HG03103 (cell line): ENCODE results near the gene GNRHR.
"Not testable (repeated sequence)": the region's sequence is repeated elsewhere in the genome, so short reads cannot be mapped to it uniquely, and the experiment has no call there.

Experiments
- ATAC-seq: cut with Tn5 transposase; IDR thresholded peaks from one replicate; pipeline ENCODE4 v1.9.1; 2021; ENCODE audit warnings: low read depth; ENCODE audit not compliant: unreplicated experiment

GNRHR gene

GRCh38 chr4:67730511-67730910 is 23.7 kb downstream of the GNRHR start:
- ATAC-seq: not testable (repeated sequence)

GRCh38 chr4:67727124-67727850 is 26.9 kb downstream of the GNRHR start:
- no peak for ATAC-seq

- no peak for ATAC-seq
These were observed 28.2 kb downstream of the GNRHR start for GRCh38 chr4:67725981-67726380.

GRCh38 chr4:67725132-67725531 is 29.1 kb downstream of the GNRHR start:
- no peak for ATAC-seq

- ATAC-seq: no peak
These were observed 30.2 kb downstream of the GNRHR start for GRCh38 chr4:67723949-67724348.

- no peak for ATAC-seq
These were observed 30.8 kb downstream of the GNRHR start for GRCh38 chr4:67723341-67723740.

GRCh38 chr4:67721770-67722597 is 32.2 kb downstream of the GNRHR start:
- no peak for ATAC-seq

GRCh38 chr4:67721315-67721769 is 32.8 kb downstream of the GNRHR start:
- ATAC-seq: no peak

- ATAC-seq: no peak
These were observed 34.1 kb downstream of the GNRHR start for GRCh38 chr4:67719953-67720617.

GRCh38 chr4:67718848-67719247 is 35.3 kb downstream of the GNRHR start:
- no peak for ATAC-seq

- no peak for ATAC-seq
These were observed 36.6 kb downstream of the GNRHR start for GRCh38 chr4:67717586-67717985.

GRCh38 chr4:67714955-67715354 is 39.2 kb downstream of the GNRHR start:
- ATAC-seq: no peak

- no peak for ATAC-seq
These were observed 40.0 kb downstream of the GNRHR start for GRCh38 chr4:67714248-67714583.

GRCh38 chr4:67713529-67714247 is 40.5 kb downstream of the GNRHR start:
- no peak for ATAC-seq

- no peak for ATAC-seq
These were observed 41.3 kb downstream of the GNRHR start for GRCh38 chr4:67712650-67713528.

- no peak for ATAC-seq
These were observed 42.1 kb downstream of the GNRHR start for GRCh38 chr4:67712000-67712625.

- not testable (repeated sequence) for ATAC-seq
These were observed 47.5 kb downstream of the GNRHR start for GRCh38 chr4:67706682-67707081.

GRCh38 chr4:67704843-67705242 is 49.3 kb downstream of the GNRHR start:
- ATAC-seq: no peak

GRCh38 chr4:67702166-67702565 is 52.0 kb downstream of the GNRHR start:
- no peak for ATAC-seq
